Measurements from ENCODE around the gene OGFR.

GRCh38 chr20:62831854-62832211 lies 27.2 kb downstream of the OGFR start:
- TF ChIP-seq ESRRG (CRISPR knock-in tag; IDR thresholded peaks at IDR 0.05) (no peak), ZFP3 (CRISPR knock-in tag; IDR thresholded peaks at IDR 0.05) (no peak), SNAI2 (CRISPR knock-in tag; IDR thresholded peaks at IDR 0.05) (no peak), GLIS3 (CRISPR knock-in tag; IDR thresholded peaks at IDR 0.05) (no peak), ZFP30 (CRISPR knock-in tag; IDR thresholded peaks at IDR 0.05) (no peak), PATZ1 (CRISPR knock-in tag; IDR thresholded peaks at IDR 0.05; ENCODE audit: borderline replicate concordance) (no peak), ZNF565 (CRISPR knock-in tag; conservative IDR thresholded peaks at IDR 0.05; ENCODE audit: low read depth) (no peak)

Data from SK-N-SH treated with all-trans-retinoic acid at 6 μM for 48 hours (cell line).